ENCODE data around the gene PTPN13.

The PTPN13 gene

DNA sequence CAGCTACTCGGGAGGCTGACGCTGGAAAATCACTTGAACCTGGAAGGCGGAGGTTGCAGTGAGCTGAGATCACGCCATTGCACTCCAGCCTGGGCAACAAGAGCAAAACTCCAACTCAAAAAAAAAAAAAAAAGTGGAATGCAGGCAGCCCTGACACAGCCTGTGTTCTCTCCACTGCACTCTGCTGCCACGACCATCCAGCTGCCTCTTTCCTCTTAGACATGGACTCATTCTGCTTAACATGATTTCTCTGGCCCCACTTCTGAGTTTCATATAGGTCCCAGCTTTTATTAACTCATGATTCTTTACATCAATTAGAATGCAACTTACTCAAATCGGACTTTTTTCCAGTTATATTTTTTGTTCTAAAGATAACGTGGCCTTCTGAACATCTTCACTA, 225.4 kb downstream of the PTPN13 start:
- DNase-seq = no peak

- DNase-seq = no peak
Observed at GRCh38 chr4:86821151-86821550, 227.0 kb downstream of the PTPN13 start.

DNA sequence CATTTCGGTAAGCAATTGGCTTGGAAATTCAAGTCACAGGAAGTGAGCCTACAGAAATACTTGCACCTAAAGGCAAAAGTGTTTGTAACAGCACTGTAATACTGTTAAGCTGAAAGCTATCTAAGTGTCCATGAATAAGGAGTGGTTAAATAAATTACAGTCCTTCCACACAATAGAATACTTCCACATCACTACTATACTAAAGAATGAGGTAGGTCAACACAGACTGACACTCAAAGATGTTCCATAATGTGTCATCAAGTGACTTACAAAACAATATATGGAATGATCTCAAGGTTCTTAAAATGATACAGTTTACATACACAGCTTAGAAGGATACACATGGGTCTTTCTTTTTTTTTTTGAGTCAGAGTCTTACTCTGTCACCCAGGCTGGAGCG, 228.0 kb downstream of the PTPN13 start:
- DNase-seq = no peak

GRCh38 chr4:86825511-86825910, 231.4 kb downstream of the PTPN13 start:
- DNase-seq = no peak

DNA sequence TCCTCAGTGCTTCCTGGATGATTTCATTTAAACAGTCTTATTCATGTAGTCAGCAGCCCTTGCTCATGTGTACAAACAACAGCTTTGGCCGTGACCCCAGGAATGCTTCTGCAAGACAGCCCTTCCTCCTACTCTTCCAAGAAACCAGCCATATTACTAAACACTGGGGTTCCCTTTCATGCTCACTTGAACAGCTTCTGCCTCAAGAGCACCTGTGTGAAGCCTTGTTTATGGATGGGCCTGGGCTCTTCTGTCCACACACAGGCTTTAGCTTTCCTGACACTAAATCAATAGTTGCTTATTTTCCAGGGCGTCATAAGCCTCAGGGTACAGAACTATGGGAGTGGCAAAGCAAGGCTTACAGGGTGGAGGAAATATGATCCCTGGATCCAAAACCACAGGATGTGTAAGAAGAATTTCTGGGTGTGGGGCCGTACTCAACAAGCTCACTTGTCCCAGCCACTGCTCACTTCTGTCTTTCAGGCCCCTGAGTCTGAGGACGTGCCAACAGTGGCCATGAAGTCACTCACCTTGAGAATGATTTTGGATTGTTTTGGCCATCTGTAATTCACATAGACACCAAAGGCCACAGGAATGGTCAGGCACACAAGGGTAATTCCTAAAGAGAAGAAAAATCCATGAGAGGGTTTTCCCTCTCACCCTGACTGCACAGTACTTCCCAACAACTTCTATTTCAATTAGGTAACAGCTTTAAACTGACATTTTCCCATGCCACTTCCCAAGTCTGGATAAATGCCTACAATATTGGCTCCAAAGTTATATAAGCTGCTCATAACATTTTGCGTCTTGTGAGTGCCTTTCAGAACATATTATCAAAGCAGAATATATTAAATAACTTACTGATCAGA, 237.4 kb downstream of the PTPN13 start:
- DNase-seq = no peak

DNA sequence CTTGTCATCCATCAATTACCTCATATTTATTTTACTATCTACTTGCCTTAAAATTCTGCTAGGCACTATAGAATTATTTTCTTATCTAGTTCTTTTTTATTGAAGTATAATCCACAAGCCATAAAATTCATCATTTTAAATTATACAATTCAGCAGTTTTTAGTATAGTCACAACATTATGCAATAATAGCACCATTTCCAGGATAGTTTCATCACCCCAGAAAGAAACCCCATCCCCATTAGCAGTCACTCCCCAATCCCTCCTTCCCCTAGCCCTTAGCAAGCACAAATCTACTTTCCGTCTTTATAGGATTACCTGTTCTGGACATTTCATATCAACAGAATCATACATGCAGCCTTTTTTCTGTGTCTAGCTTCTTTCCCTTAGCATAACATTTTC, 239.5 kb downstream of the PTPN13 start:
- DNase-seq = no peak

DNA sequence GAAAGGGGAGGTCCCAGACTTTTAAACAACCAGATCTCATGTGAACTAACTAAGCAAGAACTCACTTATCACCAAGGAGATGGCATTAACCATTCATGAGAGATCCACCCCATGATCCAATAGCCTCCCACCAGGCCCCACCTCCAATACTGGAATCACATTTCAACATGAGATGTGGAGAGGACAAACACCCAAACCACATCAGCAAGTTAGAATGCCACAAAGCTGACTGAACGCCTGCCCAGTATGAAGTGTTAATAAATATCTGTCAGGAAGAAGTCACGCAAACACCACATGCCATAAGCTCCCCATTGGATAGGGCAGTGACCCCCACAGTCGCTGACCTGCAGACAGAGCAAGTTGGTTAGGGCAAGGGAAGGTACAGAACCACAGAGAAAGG, 240.8 kb downstream of the PTPN13 start:
- DNase-seq = no peak

GRCh38 chr4:86835677-86836076, 241.6 kb downstream of the PTPN13 start:
- DNase-seq = no peak

- no peak for DNase-seq
Observed at GRCh38 chr4:86837691-86838503, 243.8 kb downstream of the PTPN13 start.

DNA sequence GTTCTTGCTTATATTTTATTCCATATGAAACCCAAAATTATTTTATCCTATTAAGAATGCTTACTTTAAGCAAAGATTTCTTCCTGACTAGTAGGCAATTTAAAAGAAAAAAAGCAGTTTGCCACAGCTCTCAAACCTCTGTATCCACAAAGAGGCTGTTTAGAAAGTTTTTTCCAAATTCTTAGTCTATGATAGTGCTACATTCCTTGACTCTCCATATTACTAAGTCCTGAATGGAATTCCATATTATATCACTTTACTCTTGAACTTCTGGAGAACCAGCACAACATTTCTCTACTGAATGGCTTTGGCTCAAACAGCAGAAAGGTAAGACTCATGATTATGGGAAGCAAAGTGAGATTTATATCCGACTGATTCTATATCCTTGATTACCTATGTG, 246.7 kb downstream of the PTPN13 start:
- no peak for DNase-seq

DNA sequence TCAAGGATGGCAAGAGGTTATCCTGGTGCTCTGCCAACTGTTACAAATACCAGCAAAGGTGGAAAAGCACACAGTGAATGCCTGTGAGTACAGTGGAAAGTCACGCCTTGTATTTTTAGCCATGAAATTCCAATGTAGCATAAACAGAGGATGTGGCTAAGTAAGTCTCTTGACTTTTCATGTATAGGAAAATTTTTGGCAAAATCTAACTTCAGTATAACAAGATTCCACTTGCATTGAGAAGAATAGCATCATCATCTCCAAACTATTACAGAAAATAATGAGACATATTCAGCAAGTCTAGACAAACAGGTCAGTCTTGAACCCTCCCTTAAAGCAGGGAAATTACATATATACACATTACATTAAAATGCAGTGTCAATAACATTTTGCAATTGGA, 247.2 kb downstream of the PTPN13 start:
- DNase-seq = no peak

DNA sequence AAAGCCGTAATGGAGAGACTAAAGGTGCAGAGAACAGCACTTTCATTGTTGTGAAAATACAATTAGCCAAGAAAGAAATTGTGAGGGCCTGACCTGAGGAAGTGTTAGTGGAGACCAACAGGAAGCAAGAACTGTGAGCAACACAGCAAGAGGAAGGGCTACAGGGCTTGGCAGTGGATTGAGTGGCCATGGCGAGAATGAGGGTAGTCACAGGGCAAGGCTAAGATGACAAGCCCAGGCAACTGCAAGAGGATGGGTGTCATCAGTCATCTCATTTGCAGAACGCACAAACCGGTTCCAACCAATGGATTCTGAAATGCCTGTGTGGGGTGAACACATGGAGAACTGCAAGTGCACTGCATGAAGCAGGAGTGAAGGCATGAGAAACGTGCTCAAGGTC, 251.5 kb downstream of the PTPN13 start:
- DNase-seq = no peak

GRCh38 chr4:86846921-86847320, 252.8 kb downstream of the PTPN13 start:
- DNase-seq = no peak

- no peak for DNase-seq
Observed at GRCh38 chr4:86847571-86847970, 253.5 kb downstream of the PTPN13 start.

DNA sequence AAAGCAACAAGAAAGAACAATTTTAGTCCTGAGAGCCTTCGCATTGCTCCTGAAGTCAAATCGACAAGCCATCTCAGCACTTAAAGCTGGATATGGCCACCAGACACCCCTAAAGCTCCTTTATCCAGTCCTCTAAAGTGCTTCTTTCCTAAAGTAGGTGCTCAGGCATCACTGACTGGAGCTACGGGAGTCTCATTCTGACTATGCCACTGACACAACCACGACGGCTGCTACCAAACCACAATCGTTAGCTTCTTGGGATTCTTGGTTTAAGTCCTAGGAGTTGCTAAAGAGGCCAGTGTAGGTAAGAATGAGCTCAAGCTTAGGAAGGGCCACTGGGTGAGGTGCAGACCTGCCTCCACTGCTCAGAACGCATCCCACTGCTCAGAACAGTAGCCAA, 254.0 kb downstream of the PTPN13 start:
- DNase-seq = no peak

- no peak for DNase-seq
Observed at GRCh38 chr4:86848732-86849619, 254.9 kb downstream of the PTPN13 start, which contains the start of gene SLC10A6. Gene SLC10A6, minus strand, starts transcription at chr4:86849384. Its CDS starts 269 bp downstream, at chr4:86849115.

GRCh38 chr4:86853209-86853608, 259.1 kb downstream of the PTPN13 start:
- DNase-seq = no peak

DNA sequence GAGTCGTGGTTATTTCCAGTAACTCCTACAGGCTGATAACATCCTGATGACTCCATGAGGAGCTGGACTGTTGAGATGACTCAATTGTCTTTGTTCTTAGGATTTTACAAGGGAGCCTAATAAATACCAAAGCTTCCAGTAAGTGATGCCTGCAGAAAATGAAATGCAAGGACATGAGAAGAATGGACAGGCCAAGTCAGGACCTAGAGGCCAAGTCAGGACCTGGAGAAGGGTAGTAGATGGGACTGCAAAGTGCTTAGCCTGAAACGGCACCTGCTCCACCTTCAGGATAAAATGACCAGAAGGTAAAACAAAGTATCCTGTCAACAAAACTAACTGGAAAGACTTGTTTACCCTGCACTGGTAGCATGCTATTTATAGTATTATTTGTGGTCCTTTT, 261.5 kb downstream of the PTPN13 start:
- DNase-seq = no peak

DNA sequence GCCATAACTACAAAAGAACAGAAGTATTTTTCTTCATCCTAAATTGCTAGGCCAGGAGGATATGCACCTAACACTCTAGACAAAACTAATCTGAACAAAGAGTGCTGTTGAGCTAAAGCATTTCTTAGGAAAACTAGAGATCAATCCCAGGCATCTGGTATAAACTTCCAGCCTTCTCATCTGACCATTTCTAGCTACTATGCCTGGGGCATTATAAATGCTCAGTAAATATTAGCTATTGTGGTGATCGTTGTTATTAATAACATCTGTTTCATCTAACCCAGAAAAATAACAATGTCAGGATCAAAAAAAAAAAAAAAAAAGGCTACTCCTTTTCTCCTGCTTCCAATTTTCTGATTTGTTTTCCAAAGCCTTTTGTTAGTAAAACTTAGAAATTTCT, 262.8 kb downstream of the PTPN13 start:
- DNase-seq = no peak

GRCh38 chr4:86857341-86858052, 263.4 kb downstream of the PTPN13 start:
- DNase-seq = no peak

Data from cortex of kidney (tissue), 1 donor.